Astrocyte (in vitro differentiated cells and primary cell): Measurements from ENCODE around the gene C5orf63. TPM values are rescaled to one million over a fixed set of nuclear protein-coding genes. Genes with fewer than 3 reads are reported as not detected.
A peak's percentile ranks its signal among the peaks of the same experiment; 100 is the strongest.

Experiments
- DNase-seq: peaks from one replicate; pipeline ENCODE4 v3.0.0-alpha.2; 2010; ENCODE audit warnings: low read depth
- FAIRE-seq: peaks from 2 replicates; lab custom pipeline; 2011; peaks lifted over from hg19 to GRCh38; lab: Jason Lieb, UNC
- H2AFZ ChIP-seq: 2 replicates; pipeline ENCODE4 v1.6.0; 2012; ENCODE audit warnings: low read depth, low read length, inconsistent platforms
- H3K27ac ChIP-seq: 2 replicates; pipeline ENCODE4 v1.5.1; 2011; ENCODE audit warnings: low read depth, low read length, inconsistent platforms
- H3K27me3 ChIP-seq: 2 replicates; pipeline ENCODE4 v1.6.0; 2011; ENCODE audit warnings: low read length, inconsistent platforms; ENCODE audit not compliant: insufficient read depth
- H3K36me3 ChIP-seq: 2 replicates; pipeline ENCODE4 v1.5.1; 2011; ENCODE audit warnings: low read length, inconsistent platforms; ENCODE audit not compliant: insufficient read depth
- H3K4me1 ChIP-seq: 2 replicates; pipeline ENCODE4 v1.5.1; 2011; ENCODE audit warnings: low read length, inconsistent platforms; ENCODE audit not compliant: insufficient read depth
- H3K4me2 ChIP-seq: 2 replicates; pipeline ENCODE4 v1.6.0; 2012; ENCODE audit warnings: low read length, inconsistent platforms
- H3K4me3 ChIP-seq: 2 replicates; pipeline ENCODE4 v1.5.1; 2011; ENCODE audit warnings: low read depth, mild to moderate bottlenecking, low read length, inconsistent platforms; ENCODE audit not compliant: insufficient read depth
- H3K79me2 ChIP-seq: 2 replicates; pipeline ENCODE4 v1.6.0; 2012; ENCODE audit warnings: mild to moderate bottlenecking, low read length, inconsistent platforms; ENCODE audit not compliant: insufficient read depth
- H3K9ac ChIP-seq: 2 replicates; pipeline ENCODE4 v1.6.0; 2012; ENCODE audit warnings: mild to moderate bottlenecking, low read length, inconsistent platforms
- H3K9me3 ChIP-seq: 2 replicates; pipeline ENCODE4 v1.5.1; 2012; ENCODE audit warnings: low read depth, mild to moderate bottlenecking, low read length, inconsistent platforms; ENCODE audit not compliant: insufficient read depth
- H4K20me1 ChIP-seq: 2 replicates; pipeline ENCODE4 v1.6.0; 2012; ENCODE audit warnings: low read length, inconsistent platforms; ENCODE audit not compliant: insufficient read depth
- H3K27ac Mint-ChIP-seq: one replicate; pipeline ENCODE4 v1.8.0; 2021; ENCODE audit warnings: mild to moderate bottlenecking, mixed read lengths; ENCODE audit not compliant: unreplicated experiment
- H3K27me3 Mint-ChIP-seq: one replicate; pipeline ENCODE4 v1.8.0; 2021; ENCODE audit warnings: low read depth, mixed read lengths; ENCODE audit not compliant: unreplicated experiment
- H3K36me3 Mint-ChIP-seq: one replicate; pipeline ENCODE4 v1.8.0; 2021; ENCODE audit warnings: low read depth, mixed read lengths; ENCODE audit not compliant: unreplicated experiment
- H3K4me1 Mint-ChIP-seq: one replicate; pipeline ENCODE4 v1.8.0; 2021; ENCODE audit warnings: low read depth, mixed read lengths; ENCODE audit not compliant: unreplicated experiment
- H3K4me3 Mint-ChIP-seq: one replicate; pipeline ENCODE4 v1.8.0; 2021; ENCODE audit warnings: mild to moderate bottlenecking, moderate library complexity, mixed read lengths; ENCODE audit not compliant: unreplicated experiment
- H3K9me3 Mint-ChIP-seq: one replicate; pipeline ENCODE4 v1.8.0; 2021; ENCODE audit warnings: mild to moderate bottlenecking, mixed read lengths; ENCODE audit not compliant: unreplicated experiment
- CTCF ChIP-seq: IDR thresholded peaks from 2 replicates; pipeline ENCODE4 v1.5.1; 2011; ENCODE audit warnings: low read depth, mild to moderate bottlenecking, inconsistent platforms, low read length, moderate library complexity; ENCODE audit not compliant: insufficient read depth
- EZH2 ChIP-seq: IDR thresholded peaks from 2 replicates; pipeline ENCODE4 v1.6.1; 2012; ENCODE audit warnings: mild to moderate bottlenecking, low read length, inconsistent platforms; ENCODE audit not compliant: insufficient read depth
- total RNA-seq: library from RNA; stranded (reverse); gene quantifications from 2 replicates; pipeline ENCODE4 v1.2.1, GENCODE V29; 2021

Gene C5orf63
- total RNA-seq, 1 donor from 2014 or later = 0.36 TPM

DNA sequence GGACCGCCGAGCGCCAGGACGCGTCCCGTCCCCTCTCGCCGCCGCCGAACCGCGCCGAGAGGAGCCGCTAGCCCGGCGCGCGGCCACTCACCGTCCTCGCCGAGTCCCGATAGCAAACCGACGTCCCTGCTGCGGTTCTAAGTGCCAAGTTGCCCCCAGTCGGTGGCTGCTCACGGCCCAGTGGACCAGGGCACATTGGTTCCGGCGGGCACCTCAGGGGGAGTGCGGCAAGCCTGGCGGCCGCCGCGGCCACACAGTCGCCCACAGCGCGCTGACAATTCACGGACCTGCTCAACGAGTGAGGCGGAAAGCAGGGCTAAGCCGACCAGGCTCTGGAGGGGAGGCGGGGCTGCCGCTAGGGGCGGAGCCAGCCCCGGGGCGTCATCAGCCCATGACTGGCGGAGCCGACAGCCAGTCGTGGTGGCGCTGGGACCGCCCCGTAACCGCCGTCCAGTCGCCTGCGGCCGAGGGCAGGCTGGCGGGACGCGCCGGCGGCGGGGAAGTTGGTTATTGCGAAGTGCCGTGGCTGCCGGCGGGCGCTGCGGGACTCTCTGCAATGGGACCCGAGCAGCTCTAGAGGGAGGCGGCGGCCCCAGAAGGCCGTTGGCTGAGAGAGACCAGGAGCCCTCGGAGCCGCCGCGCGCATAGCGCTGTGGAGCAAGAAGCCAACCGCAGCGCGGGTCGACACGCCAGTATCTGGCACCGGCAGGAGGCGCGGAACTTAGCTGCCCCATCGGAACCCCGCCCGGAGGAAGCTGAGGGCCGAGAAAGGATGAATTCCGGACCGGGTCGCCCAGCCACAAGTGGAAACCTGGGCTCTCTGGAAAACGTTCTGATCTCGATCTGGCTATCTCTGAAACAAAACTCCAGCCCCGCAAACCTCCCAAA, 42.8 kb downstream of the C5orf63 start, which contains the start of gene MARCHF3:
TSS of gene MARCHF3 (minus strand) at position 300 of the 888 bp plus-strand sequence. CDS start 112,387 bp downstream, outside the sequence.
- Histone ChIP-seq H3K27ac (peak within 1 kb of the TSS; percentile 66), H3K36me3 (no peaks in the 10 kb centered on the region), H2AFZ (peak within 1 kb of the TSS; percentile 98), H3K9me3 (no peaks in the 10 kb centered on the region), H3K27me3 (no peaks in the 10 kb centered on the region), H3K9ac (peak within 1 kb of the TSS; percentile 87), H3K79me2 (no peaks in the 10 kb centered on the region), H3K4me1 (no peaks in the 10 kb centered on the region), H4K20me1 (peaks cover 4% of the 10 kb centered on the region), H3K4me2 (peak within 1 kb of the TSS; percentile 88), H3K4me3 (peak within 1 kb of the TSS; percentile 84)
- TF ChIP-seq CTCF (no peak), EZH2 (no peak)
- Mint-ChIP-seq H3K36me3 (no peaks in the 10 kb centered on the region), H3K27me3 (peaks cover 18% of the 10 kb centered on the region), H3K4me1 (peaks cover 14% of the 10 kb centered on the region), H3K4me3 (peak within 1 kb of the TSS; percentile 90), H3K9me3 (no peaks in the 10 kb centered on the region), H3K27ac (peak within 1 kb of the TSS; percentile 63)
- no peak for FAIRE-seq
- peak; percentile 89 for DNase-seq

- H3K36me3 ChIP-seq = no peaks in the 10 kb centered on the region
- peaks cover 4% of the 10 kb centered on the region for H4K20me1 ChIP-seq
- no peaks in the 10 kb centered on the region for H3K79me2 ChIP-seq
- DNase-seq = peak; percentile 40
- peak overlapping the region; percentile 84 for H3K4me3 ChIP-seq
- Mint-ChIP-seq H3K9me3 (no peaks in the 10 kb centered on the region), H3K36me3 (no peaks in the 10 kb centered on the region), H3K4me3 (peak overlapping the region; percentile 90), H3K27ac (peak overlapping the region; percentile 63), H3K27me3 (peaks cover 18% of the 10 kb centered on the region), H3K4me1 (peaks cover 14% of the 10 kb centered on the region)
- H3K4me2 ChIP-seq = peak overlapping the region; percentile 88
- H3K9ac ChIP-seq = peak overlapping the region; percentile 87
- H2AFZ ChIP-seq = peak overlapping the region; percentile 98
- peak overlapping the region; percentile 66 for H3K27ac ChIP-seq
- TF ChIP-seq EZH2 (no peak), CTCF (peak; percentile 55)
- H3K27me3 ChIP-seq = no peaks in the 10 kb centered on the region
- no peaks in the 10 kb centered on the region for H3K9me3 ChIP-seq
- no peak for FAIRE-seq
- H3K4me1 ChIP-seq = no peaks in the 10 kb centered on the region
Observed at GRCh38 chr5:127029581-127030258, 43.6 kb downstream of the C5orf63 start.
